NCI-H1436 treated with DMSO at 0.1 percent for 48 hours (cell line): ENCODE data around the gene ACAP1.

Experiments used
- DNase-seq: peaks from one replicate; lab custom pipeline; 2025; lab: John Stamatoyannopoulos, UW

ACAP1 gene

GRCh38 chr17:7336240-7337175 is at the start of gene ACAP1:
ACAP1 (plus strand) TSS chr17:7336529; CDS start chr17:7336735, 206 bp downstream.
- no peak for DNase-seq

- no peak for DNase-seq
These were observed 46.9 kb upstream of the ACAP1 start for GRCh38 chr17:7289256-7290032.

- no peak for DNase-seq
These were observed 46.2 kb upstream of the ACAP1 start for GRCh38 chr17:7290166-7290565.

GRCh38 chr17:7290685-7291084 is 45.6 kb upstream of the ACAP1 start:
- DNase-seq = no peak

GRCh38 chr17:7292194-7292593 is 44.1 kb upstream of the ACAP1 start:
- no peak for DNase-seq

GRCh38 chr17:7292729-7293128 is 43.6 kb upstream of the ACAP1 start:
- DNase-seq = no peak

- no peak for DNase-seq
These were observed 43.2 kb upstream of the ACAP1 start for GRCh38 chr17:7293159-7293558.

- no peak for DNase-seq
These were observed 42.3 kb upstream of the ACAP1 start for GRCh38 chr17:7293816-7294613.

- DNase-seq = no peak
These were observed 41.6 kb upstream of the ACAP1 start, which contains the start of gene YBX2 for GRCh38 chr17:7294614-7295153. YBX2 (minus strand) TSS chr17:7294639; CDS start chr17:7294500, 139 bp downstream.

GRCh38 chr17:7295230-7296180 is 40.8 kb upstream of the ACAP1 start:
- DNase-seq = no peak

- no peak for DNase-seq
These were observed 40.0 kb upstream of the ACAP1 start for GRCh38 chr17:7296189-7296861.

GRCh38 chr17:7304179-7304578 is 32.1 kb upstream of the ACAP1 start:
- no peak for DNase-seq

- peak; percentile 99 for DNase-seq
These were observed 29.2 kb upstream of the ACAP1 start, which contains the start of gene EIF5A for GRCh38 chr17:7306911-7307685. EIF5A (plus strand) TSS chr17:7307628; CDS start chr17:7309636, 2,008 bp downstream.

- no peak for DNase-seq
These were observed 28.4 kb upstream of the ACAP1 start for GRCh38 chr17:7307686-7308624.

- peak; percentile 28 for DNase-seq
These were observed 27.5 kb upstream of the ACAP1 start for GRCh38 chr17:7308625-7309433.

- DNase-seq = no peak
These were observed 26.7 kb upstream of the ACAP1 start for GRCh38 chr17:7309628-7310027.

GRCh38 chr17:7311110-7311705 is 25.1 kb upstream of the ACAP1 start:
- no peak for DNase-seq
